GM19372 (cell line): ENCODE data around the gene FOXA2.

Source experiments
- ATAC-seq: cut with Tn5 transposase; IDR thresholded peaks from one replicate; pipeline ENCODE4 v1.9.1; 2021; ENCODE audit warnings: mild to moderate bottlenecking, low read depth, moderate library complexity; ENCODE audit not compliant: unreplicated experiment

The FOXA2 gene

DNA sequence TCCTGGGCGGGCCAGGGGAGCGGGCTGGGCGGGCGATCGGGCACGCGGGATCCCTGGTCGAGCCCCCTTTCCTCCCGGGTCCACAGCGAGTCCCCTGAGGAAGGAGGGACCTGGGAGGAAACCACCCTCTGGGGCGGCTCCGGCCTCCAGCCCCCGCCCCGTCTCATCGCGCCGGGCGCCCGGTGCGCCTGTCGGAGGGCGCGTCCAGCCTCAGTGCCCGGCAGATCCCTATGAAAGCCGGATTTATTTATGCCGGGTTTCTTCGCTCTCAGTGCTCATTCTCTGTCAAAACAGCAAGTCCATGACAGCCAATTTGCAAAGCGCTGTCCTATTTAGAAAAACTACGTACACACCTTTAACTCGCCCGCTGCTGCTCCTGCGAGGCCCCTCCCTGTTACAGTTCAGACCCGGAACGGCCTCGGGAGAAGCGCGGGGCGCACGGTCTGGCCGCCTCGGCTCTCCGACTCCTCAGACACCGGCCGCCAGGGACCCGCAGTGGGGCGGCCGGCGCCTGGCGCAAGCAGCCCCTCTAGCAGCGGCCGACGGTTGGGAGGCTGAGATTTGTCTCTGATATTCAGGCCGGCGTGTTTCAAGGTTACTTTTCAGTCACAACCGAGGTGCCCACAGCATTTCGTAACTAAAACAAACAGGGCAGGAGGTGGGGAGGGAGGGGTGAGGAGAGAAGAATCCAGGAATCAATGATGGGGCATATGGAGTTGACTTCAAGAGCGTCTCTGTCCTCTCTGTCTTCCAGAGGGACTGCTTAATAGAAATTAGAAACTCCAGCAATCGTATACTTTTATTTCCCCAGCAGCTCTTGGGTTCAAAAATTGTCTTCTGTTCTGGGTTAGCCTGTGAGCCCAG, 782 bp upstream of the FOXA2 start:
- ATAC-seq: no peak

DNA sequence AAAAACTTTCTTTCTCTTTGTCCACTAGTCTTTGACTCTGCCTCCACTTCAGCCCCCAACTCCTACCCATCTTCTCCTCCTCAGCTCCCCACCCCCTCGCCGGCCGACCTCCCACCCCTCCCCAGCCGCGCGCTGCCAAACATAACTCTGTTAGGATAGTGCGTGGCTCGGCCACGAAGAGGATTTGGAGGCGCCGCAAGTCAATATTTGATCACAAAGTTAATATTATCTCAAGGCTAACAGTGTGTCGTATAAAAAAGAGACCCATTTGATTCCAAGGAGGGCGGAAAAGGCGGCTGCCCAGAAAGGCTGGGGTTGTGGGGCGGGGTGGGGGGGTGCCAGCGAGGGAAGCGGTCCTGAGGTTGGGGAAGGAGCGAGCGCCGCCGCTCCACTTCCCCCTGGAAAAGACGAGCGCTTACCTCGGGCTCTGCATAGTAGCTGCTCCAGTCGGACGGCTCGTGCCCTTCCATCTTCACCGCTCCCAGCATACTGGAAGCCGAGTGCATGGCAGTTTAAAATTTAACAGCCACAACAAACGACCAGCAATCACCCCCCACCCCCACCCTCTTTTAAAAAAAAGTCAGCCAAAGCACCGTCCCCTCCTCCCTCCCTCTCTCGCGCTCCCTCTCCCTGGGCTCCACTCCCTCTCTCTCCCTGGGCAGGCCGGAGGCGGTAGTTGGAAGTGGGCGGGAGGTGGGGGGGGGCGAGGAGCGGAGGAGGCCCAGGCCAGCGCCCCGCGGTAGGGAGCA, 425 bp downstream of the FOXA2 start:
- ATAC-seq: no peak

DNA sequence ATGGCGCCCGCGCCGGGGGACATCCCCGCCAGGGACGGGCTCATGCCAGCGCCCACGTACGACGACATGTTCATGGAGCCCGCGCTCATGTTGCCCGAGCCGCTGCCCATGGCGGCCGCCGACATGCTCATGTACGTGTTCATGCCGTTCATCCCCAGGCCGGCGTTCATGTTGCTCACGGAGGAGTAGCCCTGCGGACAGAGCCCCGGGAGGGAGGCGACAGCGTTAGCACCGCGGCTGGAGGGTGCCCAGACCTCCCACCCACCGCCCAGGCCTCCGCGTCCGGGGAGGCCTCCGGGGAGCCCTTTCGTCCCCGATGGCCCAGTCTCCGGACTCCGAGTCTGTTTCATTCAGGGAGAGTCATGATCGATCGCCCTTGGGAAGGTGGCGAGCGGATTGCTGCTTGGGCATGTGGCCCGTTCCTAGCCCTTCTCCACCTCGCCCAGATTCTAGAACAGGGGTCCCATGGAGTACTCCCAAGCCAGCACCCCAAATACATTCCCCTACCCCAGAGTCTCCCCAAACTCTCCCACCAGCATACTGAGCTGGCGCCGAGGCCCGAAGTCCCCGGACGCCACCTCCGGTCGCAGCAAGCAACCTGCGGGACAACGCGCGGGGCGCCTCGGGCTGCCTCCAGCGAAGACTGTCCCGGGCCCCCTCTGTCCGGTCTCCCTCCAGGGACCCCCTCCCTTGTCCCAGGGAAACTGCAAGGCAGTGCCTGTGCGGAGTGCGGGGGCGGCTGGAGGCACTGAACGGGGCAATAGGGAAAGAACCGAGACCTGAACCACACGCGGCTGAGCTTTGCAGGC, 1.2 kb downstream of the FOXA2 start:
- ATAC-seq: no peak

DNA sequence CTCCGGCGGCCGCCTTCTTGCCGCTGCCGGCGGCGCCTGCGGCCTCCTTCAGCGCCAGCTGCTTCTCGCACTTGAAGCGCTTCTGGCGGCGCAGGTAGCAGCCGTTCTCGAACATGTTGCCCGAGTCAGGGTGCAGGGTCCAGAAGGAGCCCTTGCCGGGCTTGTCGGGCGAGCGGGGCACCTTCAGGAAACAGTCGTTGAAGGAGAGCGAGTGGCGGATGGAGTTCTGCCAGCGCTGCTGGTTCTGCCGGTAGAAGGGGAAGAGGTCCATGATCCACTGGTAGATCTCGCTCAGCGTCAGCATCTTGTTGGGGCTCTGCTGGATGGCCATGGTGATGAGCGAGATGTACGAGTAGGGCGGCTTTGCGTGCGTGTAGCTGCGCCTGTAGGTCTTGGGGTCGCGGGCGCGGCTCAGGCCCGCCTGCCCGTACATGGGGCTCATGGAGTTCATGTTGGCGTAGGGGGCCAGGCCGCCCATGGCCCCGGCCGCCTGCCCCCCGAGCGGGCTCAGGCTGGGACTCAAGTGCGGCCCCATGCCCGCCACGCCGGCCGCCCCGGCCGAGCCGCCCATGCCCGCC, 1.9 kb downstream of the FOXA2 start:
- no peak for ATAC-seq

DNA sequence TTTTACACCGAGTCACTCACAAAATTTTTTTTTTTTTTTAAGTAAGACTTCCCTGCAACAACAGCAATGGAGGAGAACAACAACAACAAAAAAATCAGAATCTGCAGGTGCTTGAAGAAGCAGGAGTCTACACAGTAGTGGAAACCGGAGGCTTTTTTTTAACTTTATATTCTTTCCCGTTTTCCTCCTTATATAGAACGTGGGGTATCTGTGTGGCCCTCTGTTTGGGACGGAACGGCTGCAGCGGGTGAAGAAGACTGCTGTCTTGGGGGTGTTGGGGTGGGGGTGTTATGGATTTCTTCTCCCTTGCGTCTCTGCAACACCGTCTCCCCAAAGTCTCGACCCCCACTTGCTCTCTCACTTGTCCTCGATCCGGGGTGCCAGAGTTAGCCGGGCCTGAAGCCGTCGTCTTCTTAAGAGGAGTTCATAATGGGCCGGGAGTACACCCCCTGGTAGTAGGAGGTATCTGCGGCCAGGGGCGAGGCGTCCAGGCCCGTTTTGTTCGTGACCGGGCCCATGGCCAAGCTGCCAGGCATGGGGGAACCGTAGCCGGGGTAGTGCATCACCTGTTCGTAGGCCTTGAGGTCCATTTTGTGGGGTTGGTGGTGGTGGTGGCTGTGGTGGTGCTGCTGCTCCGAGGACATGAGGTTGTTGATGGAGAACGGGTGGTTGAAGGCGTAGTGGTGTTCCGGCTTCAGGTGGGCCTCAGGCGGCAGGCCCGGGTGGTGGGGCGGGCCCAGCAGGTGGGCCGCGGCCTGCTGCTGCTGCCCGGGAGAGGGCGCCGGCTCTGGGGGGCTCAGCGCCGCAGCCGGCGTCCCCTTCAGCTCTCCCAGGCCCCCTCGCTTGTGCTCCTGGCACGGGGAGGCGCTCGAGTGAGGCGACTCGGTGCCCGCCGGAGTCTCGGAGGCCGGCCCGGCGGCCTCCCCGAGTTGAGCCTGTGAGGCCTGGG, 2.7 kb downstream of the FOXA2 start:
- ATAC-seq: no peak

DNA sequence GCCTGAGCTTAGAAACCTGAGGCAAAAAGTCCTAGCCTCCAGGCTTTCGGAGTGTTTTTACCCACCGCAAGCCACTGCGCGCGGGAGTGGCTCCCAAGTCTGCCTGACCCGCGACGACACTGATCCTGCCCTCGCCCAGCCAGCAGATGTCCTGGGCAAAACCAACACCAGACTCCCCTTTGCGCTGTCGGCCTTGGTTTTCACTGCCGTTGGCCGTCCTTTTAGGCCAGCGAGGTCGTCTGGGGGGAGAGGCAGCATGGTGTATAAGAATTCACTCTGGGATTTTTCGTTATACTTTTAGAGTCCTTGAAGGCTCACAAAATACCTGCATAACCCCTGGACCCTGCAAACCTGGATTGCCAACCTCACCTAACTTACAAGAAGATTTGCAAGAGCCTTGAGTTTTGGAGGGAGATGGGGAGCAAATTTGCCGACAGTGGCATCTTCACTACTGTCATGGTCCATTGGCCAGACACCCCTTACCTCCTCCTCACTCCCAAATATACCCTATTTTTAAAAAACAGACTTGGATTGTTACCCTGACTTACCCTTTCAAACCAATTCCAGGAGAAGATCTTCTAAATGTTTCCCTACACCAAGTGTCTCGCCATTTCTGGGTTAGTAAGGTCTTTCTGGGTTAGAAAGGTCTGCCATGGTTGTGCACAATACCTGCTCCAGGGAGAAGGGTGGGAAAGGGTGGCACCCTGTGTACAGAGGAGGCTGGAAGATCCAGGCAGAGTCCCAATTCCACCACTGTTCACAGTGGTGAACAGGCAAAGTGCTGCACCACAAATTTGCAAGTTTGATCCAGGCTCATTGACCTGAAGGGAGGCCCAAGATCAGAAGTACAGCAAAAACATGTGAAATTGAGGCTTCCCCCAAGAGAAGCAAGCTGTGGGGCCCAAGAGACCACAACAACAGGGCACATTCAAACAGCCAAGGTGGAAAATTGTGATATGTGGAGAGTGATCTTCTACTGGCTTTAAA, 4.4 kb downstream of the FOXA2 start:
- no peak for ATAC-seq

DNA sequence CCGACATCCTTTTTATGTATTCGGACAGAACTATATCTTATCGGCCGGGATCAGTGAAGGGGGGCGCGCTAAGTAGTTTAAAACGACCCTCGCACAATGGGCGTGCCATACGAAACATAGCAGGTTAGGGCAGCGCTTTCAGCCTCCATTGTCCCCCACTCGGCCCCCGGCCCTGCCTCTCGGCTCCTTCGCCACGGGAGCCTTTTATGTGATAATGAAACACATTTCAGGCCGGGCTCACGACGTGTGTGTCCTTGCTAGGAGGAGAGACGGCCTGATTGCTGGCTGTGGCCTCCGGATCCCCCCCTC, 5.3 kb downstream of the FOXA2 start:
- no peak for ATAC-seq

DNA sequence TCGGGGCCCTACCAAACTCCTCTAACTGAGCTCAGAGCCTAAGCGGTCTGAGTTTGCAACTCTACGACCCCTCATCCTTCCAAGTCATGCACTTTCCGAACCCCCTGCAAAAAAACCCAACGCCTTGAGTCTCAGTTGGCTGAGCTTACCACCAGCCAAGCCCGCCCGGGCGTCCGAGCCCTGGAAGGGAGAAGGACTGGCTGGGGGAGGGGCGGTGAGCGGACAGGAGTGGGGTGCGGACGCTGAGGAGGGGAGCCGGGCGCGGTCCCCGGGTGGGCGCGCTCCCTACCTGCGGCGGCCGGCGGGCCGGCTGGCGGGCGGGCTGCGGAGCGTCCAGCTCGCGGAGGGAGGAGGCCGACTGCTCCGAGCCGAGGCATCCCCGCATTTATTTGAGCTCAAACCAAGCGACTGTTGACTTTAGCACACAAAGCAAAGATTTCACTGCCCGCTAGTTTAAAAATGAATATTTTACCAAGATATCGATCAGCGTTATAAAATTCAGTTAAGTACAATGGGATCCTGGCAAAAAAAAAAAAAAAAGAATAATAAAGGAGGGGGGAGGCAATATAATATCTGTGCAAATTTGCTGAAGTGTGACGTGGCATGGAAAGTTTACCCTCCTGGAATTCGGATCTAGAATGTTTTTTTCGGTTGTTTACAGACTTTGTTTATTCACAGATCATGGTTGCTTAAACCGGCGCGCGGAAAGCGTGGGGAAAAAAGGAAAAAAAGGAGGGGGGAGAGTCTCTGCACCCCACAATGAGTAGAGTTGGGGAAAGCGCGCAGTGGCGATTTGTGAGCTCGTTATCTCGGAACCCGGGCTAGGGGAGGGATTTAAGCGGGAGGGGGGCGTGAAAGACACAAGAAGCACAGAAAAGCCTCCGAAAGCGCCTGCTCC, 5.9 kb downstream of the FOXA2 start:
- ATAC-seq: no peak

DNA sequence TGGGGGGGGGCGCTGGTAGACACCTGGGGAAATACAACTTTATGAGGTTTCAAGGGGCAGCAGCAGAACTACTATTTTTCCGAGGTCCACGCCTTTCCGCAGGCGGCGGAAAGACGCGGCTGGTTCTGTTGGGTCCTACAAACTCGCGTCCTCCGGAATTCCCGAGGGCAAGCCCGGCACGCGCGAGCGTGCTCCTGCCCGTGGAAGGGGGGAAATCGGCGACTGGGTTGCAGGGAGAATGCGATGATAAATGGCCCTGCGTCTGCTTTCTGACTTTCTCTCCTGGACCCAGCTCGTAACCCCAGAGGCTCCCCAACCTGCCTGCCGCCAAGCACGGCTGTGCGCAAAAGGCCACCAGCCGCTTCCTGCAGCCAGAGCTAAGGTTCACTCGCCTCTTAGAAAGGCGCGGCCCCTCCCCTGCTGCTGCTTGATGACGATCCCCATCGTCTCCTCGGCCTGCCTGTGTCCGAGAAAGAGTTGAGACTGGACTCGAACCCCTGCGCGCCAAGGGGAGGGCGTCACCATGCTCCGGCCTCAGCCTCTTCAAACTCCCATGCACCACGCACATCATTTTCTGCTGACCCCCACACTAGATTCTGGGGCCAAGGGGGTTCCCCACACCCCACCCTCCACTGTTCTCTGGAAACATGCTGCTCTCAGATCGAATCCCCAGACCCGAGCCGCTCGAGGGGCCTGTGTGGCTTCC, 6.7 kb downstream of the FOXA2 start:
- no peak for ATAC-seq

DNA sequence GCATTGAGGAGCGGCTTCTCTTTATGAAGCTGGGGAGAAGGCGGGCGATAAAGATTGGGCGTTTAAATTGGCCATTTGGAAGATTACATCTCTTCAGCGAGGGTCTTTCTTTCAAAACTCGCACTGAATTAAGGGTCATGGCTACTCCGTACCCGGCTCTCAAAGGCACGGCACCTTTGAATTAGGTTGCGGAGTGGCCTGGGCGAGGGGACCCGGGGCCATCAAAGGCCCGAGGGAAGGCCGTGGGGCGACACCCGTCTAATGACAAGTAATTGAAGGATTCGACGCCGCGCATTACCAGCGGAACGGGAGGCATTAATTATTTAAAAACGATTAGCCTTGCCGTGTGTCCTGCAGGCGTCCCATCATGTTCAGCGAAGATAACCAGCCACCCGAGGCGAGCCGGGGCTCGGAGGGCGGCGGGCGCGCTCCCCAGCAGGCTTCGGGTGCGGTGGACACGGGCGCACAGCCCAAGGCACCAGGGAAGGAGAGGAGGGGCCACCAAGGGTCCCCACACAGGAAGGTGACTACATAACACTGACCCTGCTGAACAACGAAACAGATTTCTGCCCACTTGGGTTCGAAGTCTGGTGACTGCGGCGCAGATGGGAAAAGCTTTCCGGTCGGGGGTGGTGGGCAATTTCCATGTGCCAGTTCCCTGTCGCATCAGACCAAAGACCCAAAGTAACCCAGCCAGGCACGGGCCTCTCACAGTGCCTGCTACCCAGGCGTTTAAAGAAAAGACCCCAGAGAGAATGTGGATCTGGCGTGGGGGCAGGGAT, 7.4 kb downstream of the FOXA2 start:
- ATAC-seq: no peak

DNA sequence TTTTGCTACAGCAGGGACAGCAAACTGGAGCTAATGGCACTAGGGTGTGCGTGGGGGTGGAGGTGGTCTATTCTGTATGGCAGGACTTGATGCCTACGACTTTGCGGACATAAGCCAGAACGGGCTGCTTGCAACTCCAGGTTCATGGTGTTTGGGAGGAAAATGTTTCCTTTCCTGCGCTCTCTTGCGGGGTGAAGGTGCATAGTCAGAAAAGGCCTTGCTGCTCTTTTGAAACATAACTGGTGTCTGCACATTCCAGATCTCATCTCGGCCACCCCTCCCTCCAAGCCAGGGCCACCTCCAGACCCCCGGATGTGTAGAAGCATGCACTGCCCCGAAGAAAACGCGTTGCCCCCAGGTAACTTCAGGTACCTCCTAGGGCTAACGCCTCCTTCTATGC, 8.1 kb downstream of the FOXA2 start:
- ATAC-seq: no peak

DNA sequence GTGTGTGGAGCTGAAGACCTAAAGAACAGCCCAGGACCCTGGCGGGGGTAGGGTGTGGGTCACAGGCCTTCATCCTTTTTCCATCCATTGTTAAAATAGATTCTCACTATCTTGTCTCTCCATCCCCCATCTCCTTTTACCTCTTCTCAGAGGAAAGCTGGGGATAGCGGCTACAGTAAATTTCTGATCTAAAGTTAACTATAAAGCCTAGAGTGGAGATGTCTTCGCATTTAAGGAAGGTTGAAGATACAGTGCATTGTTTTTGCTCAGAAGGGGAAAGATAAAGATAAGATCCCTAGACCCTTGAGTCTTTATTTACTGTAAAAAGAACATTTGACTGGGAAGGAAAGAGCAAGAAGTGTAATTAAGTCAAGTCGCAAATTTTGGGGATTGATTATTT, 8.6 kb downstream of the FOXA2 start:
- ATAC-seq: no peak

DNA sequence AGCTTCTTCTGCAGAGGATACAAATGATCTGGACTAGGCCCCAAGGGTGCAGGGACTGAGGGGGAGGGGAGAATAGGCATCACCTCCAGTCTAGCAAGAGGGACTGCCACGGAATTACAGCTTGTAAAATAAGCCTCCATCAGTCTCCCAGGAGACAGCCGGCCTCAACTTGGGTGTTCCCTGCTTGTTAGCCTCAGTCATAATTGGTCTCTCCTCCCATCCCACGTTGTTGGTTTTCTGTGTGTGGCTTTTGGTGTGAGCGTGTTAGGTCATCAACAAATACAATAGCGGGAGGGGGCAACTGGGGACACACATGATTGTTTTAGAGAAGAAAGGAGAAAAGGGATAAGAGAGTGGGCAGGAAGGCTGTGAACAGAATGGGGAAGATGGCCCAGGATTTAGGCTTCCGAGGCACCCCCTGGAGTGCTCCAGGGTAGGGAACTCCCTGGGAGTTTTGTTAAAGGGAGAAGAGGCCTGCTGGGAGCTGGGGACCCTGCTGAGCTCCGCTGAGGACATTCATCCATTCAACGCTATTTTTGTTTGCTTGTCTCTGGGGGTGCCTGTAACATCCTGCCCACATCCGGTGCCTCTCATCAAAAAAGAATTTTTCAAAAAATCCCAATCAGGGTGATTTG, 9.2 kb downstream of the FOXA2 start:
- no peak for ATAC-seq

DNA sequence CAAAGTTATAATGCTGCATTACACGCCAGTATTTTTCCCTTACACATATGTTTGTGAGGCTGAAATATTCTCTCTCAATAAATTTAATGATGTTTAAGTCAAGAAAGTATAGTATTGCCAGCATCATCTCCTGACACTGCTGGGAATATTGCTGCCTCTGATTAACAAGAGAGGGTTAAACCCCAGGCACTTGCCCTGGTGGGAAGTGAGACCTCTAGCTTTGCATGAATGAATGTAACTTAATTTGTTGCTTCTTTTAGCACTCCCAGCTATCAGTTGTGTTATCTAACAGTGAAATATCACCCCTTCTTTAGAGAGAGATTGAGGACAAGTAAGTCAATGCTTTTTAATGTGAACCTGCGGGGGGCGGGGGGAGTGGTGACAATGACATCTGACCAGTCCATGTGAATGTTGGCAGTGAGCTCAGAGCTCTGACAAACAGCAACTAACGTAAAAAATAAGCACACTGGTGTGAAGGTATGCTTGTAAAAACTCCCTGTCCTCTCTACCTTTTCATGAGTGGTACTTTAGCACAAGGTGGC, 9.8 kb downstream of the FOXA2 start:
- ATAC-seq: no peak

DNA sequence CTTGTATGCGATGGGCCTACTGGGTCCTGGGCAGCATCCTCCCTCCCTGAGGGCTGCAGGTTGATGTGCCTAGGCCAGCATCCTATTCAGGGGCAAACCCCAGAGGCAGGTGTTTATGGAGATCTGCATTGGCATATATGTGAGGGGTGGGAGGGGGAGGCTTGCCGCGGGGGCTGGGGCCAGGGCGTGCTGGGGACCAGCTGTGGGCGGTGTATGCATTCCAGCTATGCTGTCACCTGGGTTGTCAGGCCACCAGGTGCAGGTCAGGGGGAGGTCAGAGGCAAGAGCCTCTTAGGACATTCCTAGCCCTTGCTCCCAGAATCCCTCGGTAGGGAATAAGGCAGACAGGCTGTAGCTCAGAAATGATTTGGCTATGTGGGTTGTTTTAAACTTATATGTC, 11.9 kb downstream of the FOXA2 start:
- no peak for ATAC-seq

DNA sequence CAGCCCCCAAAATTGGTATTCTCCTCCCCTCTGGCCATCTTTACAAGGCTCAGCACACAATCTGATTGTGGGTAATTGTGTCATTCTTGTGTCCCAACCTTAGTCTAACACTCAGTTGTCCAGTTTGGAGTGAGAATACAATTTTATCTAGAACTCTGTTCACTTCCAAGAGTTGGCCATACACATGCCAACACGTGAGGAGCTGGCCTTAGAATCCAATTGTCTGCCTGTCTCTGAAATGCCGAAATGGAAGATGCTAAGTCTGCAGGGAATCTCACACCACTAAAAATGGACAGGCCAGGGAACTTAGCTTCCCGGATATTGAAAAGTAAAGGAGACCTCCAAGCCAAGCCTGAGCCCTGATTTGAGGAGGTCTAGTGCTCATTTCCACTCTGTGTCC, 12.3 kb downstream of the FOXA2 start:
- no peak for ATAC-seq
